Activated gamma-delta T cell treated with anti-CD3 and anti-CD28 coated beads, Interleukin-2, amount 50 U/mL, for 16 hours (primary cell): ENCODE data around the gene DAPK3.
A peak's percentile ranks its signal among the peaks of the same experiment; 100 is the strongest.
"Not testable (repeated sequence)": the region's sequence is repeated elsewhere in the genome, so short reads cannot be mapped to it uniquely, and the experiment has no call there.

Source experiments
- DNase-seq: peaks from one replicate; pipeline ENCODE4 v3.0.0-alpha.2; 2020; ENCODE audit warnings: low read depth

The DAPK3 gene

DNA sequence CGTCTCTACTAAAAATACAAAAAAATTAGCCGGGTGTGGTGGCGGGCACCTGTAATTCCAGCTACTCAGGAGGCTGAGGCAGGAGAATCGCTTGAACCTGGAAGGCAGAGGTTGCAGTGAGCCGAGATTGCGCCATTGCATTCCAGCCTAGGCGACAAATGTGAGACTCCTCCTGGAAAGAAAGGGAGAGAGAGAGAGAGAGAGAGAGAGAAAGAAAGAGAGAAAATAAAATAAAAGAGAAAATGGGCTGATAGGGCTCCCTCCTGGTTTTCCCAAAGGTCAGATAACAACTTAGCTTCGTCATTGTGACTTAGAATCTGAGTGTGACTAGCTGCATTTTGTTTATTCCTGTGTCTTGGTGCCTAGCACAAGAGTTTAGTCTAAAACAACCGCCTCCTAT, 34.5 kb upstream of the DAPK3 start:
- not testable (repeated sequence) for DNase-seq

DNA sequence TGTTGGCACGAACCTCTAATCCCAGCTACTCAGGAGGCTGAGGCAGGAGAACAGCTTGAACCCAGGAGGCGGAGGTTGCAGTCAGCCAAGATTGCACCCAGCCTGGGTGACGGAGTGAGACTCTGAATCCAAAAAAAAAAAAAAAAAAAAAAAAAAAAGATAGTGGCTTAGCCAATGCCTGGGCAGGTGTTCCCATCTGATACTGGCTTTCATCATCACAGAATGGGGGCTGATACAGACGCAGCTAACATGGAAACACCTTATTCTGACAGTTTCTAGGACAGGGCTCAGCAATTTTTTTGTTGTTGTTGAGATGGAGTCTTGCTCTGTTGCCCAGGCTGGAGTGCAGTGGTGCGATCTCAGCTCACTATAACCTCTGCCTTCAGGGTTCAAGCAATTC, 29.9 kb upstream of the DAPK3 start:
- not testable (repeated sequence) for DNase-seq

DNA sequence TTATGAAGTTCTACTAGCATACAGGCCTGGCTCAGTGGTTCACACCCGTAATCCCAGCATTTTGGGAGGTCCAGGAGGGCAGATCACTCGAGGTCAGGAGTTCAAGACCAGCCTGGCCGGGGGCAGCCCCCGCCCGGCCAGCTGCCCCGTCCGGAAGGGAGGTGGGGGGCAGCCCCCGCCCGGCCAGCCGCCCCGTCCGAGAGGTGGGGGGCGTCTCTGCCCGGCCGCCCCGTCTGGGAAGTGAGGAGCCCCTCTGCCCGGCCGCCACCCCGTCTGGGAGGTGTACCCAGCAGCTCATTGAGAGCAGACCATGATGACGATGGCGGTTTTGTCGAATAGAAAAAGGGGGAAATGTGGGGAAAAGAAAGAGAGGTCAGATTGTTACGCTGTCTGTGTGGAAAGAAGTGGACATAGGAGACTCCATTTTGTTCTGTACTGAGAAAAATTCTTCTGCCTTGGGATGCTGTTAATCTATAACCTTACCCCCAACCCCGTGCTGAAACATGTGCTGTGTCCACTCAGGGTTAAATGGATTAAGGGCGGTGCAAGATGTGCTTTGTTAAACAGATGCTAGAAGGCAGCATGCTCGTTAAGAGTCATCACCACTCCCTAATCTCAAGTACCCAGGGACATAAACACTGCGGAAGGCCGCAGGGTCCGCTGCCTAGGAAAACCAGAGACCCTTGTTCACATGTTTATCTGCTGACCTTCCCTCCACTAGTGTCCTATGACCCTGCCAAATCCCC, 27.9 kb upstream of the DAPK3 start:
- DNase-seq = not testable (repeated sequence)

- no peak for DNase-seq
Observed at GRCh38 chr19:3995607-3996006, 24.7 kb upstream of the DAPK3 start.

DNA sequence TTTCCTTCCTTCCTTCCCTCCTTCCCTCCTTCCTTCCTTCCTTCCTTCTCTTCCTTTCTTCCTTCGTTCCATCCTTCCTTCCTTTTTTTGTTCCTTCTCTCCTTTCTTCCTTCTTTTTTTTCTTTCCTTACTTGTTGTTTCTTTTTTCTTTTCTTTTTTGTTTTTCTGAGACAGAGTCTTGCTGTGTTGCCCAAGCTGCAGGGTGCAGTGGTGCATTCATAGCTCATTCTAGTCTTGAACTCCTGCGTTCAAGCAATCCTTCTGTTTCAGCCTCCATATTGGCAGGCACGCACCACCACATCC, 19.9 kb upstream of the DAPK3 start:
- DNase-seq = no peak

- DNase-seq = peak; percentile 82
Observed at GRCh38 chr19:3987619-3988371, 16.9 kb upstream of the DAPK3 start.

DNA sequence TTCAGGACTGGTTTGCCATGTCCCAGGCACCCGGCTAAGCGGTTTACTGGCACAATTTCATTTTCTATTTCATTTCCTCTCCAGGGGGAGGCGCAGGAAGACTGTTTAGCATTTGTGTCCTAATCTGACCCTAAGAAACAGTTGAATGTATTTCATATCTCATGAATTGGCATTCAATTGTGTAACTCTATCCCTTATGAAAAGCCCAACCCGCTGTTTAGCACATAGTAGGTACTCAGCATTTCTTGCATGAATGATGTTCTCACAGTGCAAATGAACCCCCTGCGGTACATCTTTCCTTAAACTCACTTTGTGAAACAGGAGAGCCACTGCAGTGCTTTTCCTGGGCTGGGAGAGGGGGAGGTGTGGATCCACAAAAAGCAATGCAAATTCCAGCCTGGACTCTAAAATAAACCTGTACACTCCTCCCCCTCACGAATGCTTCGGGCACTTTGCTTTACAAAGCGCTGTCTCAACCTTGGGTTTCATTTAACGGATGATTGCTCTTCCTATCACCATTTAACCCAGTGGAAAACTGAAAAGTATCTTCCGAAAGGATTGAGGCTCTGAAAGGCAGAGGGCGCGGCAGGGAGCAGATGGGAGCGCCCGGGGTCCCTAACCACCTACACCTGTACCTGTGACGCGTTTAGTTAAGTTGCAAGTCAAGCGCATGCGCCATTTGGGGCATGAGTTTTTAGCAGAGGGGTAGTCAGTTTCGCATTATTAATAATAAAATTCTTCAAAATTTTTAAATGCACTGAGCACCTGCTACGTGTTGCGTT, 15.6 kb upstream of the DAPK3 start:
- peak; percentile 51 for DNase-seq

DNA sequence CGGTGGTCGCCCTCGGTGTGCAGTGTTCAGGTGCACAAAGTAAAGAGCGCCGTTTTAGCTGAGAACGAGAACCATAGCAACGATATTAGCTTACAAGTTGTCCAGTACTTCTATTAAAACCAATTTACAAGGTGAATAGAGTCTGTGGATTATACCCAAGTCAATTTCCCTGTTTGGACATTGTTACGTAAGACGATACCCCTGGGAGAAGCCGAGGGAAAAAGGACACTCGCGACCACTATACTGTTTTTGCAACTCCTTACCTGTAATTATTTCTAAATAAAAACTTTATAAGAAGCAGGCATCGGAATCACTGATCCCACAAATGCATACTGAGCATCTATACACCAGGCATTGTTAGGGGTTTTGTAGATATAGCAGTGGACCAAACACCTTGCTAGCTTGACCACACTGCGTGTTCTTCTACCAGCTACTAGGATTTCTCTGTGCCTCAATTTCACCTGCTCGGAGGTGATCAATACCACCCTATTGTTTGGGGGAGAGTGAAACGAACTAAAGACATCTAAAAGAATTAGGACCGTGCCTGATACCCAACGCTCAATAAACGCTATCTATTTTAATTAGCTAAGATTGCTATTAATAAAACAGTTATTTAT, 14.9 kb upstream of the DAPK3 start:
- no peak for DNase-seq

- peak; percentile 86 for DNase-seq
Observed at GRCh38 chr19:3984908-3985642, 14.2 kb upstream of the DAPK3 start, which contains the start of gene EEF2. Gene EEF2, minus strand, starts transcription at chr19:3985463. Its CDS starts 83 bp downstream, at chr19:3985380.

DNA sequence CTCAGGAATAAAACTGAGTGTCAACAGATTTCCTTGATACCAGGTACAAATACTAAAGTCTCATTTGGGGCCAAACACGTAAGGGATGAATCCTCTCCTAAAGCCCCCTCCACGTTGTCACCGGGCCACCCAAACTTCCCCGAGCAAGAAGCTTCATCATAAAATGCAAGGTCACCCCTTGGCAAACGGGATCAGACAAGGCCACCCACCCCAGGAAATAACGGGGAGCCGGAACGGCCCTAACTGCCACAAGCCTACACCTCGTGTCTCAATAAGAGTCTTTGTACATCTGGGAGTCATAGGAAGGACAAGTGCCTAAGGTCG, 13.6 kb upstream of the DAPK3 start:
- no peak for DNase-seq

DNA sequence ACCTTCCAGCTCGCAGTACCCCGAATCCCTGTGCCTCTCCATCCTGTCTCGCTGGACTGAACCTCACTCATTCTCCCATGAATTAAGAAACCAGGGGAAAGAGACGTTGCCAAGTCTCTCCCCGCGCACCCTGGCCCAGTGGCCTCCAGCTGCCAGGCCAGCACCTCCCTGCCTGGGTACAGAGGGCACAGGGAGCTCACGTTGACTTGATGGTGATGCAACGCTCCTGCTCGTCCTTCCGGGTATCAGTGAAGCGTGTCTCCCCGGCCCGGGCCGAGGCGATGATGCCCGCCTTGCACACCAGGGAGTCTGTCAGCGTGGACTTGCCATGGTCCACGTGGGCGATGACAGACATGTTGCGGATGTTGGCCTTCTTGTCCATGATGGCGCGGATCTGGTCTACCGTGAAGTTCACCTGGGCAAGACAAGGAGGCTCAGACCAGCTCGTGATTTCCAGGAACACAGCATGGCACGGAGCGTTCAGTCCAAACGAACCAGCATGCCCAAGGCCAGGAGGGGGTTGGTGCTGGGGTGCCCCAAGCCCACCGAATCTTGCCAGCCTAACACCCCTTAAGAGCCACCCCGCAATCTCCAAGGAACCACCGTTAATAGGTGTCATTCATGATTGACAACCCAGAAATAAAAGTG, 13.2 kb upstream of the DAPK3 start:
- no peak for DNase-seq

GRCh38 chr19:3983542-3983914, 12.6 kb upstream of the DAPK3 start:
- no peak for DNase-seq

- no peak for DNase-seq
Observed at GRCh38 chr19:3982701-3983541, 12.0 kb upstream of the DAPK3 start.

- no peak for DNase-seq
Observed at GRCh38 chr19:3981736-3982681, 11.1 kb upstream of the DAPK3 start.

GRCh38 chr19:3981373-3981735, 10.5 kb upstream of the DAPK3 start:
- DNase-seq = no peak

DNA sequence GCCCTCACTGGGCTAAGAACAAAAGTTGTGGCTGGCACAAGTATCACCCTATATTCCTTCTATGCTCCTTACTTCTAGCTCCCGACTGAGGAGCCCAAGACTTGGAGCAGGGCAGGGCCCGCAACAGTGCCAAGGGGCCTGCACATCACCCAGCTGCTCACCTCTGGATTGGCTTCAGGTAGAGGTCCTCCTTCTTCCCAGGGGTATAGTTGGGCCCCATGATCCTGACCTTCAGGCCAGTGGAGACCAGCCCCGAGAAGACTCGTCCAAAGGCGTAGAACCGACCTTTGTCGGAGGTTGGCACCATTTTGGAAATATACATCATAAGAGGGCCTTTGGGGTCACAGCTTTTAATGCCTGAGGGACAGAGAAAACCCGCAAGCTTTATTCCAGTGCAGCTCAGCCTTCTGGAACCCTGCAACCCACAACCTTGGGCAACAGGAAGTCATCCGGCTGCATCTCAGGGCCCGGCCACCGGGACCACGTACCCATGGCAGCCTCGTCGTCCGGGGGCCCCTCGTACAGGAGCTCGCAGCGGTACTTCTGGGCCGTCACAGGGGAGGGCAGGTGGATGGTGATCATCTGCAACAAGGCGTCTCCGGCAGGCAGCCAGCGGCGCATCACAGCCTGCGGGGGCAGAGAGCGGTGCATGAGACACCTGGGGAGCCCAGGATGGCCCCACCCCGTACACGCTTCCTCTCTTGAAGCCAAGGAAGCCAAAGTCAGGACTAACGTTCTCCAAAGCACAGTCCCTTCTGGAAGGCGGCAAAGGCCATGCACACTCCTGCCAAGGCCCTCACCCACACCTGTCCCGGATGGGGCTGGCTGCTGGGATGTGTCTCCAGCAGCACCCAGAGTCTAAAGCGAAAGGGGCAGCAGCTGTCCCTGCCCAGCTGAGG, 9.7 kb upstream of the DAPK3 start:
- DNase-seq = no peak

GRCh38 chr19:3979674-3980352, 8.9 kb upstream of the DAPK3 start:
- no peak for DNase-seq

DNA sequence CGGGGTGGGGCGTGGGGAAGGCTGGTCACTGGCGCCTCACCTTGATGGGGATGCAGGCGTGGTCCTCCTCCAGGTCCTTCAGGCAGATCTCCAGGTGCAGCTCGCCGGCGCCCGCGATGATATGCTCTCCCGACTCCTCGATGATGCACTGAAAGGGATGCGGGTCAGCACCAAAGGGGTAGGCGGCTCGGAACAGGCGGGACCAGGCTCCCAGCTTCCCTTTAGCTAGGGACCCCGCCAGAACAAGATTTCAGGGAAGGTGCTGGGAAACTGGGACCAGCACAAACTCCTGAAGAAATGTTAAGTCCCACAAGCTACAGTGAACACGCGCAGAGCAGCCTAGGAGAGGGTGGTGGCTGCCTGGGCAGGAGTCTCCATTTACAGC, 8.4 kb upstream of the DAPK3 start:
- DNase-seq = no peak
